Heart right ventricle (tissue), 12 donors: Measurements from ENCODE around the gene AOC3. TPM values are rescaled to one million over a fixed set of nuclear protein-coding genes. Genes with fewer than 3 reads are reported as not detected.

Experiments
- microRNA-seq, 2 donors: library from miRNA; unstranded; fragments of <30 nt; microRNA quantifications; one replicate each; pipeline ENCODE4 v1.2.0, GENCODE V29; 2021
- polyA plus RNA-seq, 2 donors: library from polyadenylated mRNA; stranded (reverse); fragments of 200-250 nt; gene quantifications; one replicate each; pipeline ENCODE4 v1.2.3, GENCODE V29; 2013
- total RNA-seq, 10 donors: library from RNA; stranded (reverse); fragmentation: NEBNext Ultra II Directional in 3 of 10; extraction: Animal tissue kit (Norgen Biotek cat#: 25700) in 3 of 10; gene quantifications; one replicate each; pipeline versions ENCODE4 v1.2.1 to v1.2.4, GENCODE V29; 2021 to 2023
- donor health status: ischemic (EF 13 %, LVEDD 7.1; RV severe dilation, severe dysfunction).
- donor health status: healthy with polysubstance abuse.
- donor health status: DM: no; HTN: yes; CAD: no.
- donor health status: DM: no; HTN: no; CAD: no.
- donor health status: ischemic (EF 25% LVEDD 6.9; RV normal size, moderate dysfunction).
- donor health status: ischemic (EF 25% LVEDD 5.7; RV mildly dilated, moderate dysfunction).
- donor health status: healthy.
- donor health status: nonischemic (EF 11% LVEDD 7.7; RV severe dilation, severe dysfunction).
- donor health status: DM: yes; HTN: yes; CAD: no.
- donor health status: PGD.
- donor health status: ischemic (EF 29% LVEDD 5.4; RV normal size, mild dysfunction).
- donor health status: nonischemic (EF 23%, LVEDD 6.1; RV moderate dilation, normal function).

AOC3 gene
- total and polyA plus RNA-seq, 12 donors, result 4.7 to 19.0 (median 11.5) TPM

Small RNA genes lying within 50 kb of the gene (microRNA-seq; reads per million reads assigned to microRNA genes)
- 0 to 0.51 reads per million in 2 donors for gene MIR6781

Other genes starting within 250 kb of the AOC3 start
- gene RETREG3, start 241.8 kb upstream of the AOC3 start, total RNA-seq, result 10 to 100 TPM; 18.5 to 29.9 (median 25.2) TPM
- gene RETREG3, start 241.8 kb upstream of the AOC3 start, polyA plus RNA-seq, result 10 to 100 TPM in 1 of 2 donors, 1 to 10 TPM in 1; 9.8 to 16.1 TPM
- gene TUBG1, start 241.5 kb upstream of the AOC3 start, total RNA-seq, result 10 to 100 TPM; 28.2 to 59.8 (median 43.7) TPM
- 100 to 1,000 TPM in 1 of 2 donors, 10 to 100 TPM in 1; 33.9 to 107 TPM for gene TUBG1, start 241.5 kb upstream of the AOC3 start, polyA plus RNA-seq
- gene TUBG2, start 191.9 kb upstream of the AOC3 start, total RNA-seq, result 10 to 100 TPM; 10.6 to 20.4 (median 14.7) TPM
- 10 to 100 TPM in 1 of 2 donors, 1 to 10 TPM in 1; 9.8 to 21.3 TPM for gene TUBG2, start 191.9 kb upstream of the AOC3 start, polyA plus RNA-seq
- gene PLEKHH3, start 174.2 kb upstream of the AOC3 start, total RNA-seq, result 10 to 100 TPM; 12.8 to 34.8 (median 22.0) TPM
- gene PLEKHH3, start 174.2 kb upstream of the AOC3 start, polyA plus RNA-seq, result 10 to 100 TPM; 23.6 to 42.1 TPM
- 1 to 10 TPM; 1.0 to 4.8 (median 1.7) TPM for gene CCR10, start 169.4 kb upstream of the AOC3 start, total RNA-seq
- 1 to 10 TPM; 1.5 to 3.8 TPM for gene CCR10, start 169.4 kb upstream of the AOC3 start, polyA plus RNA-seq
- gene CNTNAP1, start 168.7 kb upstream of the AOC3 start, total RNA-seq, result 10 to 100 TPM in 2 of 10 donors, 1 to 10 TPM in 8; 2.2 to 28.3 (median 3.5) TPM
- gene CNTNAP1, start 168.7 kb upstream of the AOC3 start, polyA plus RNA-seq, result 1 to 10 TPM; 2.3 to 9.6 TPM
- 10 to 100 TPM; 31.7 to 50.5 (median 46.3) TPM for gene EZH1, start 106.2 kb upstream of the AOC3 start, total RNA-seq
- gene EZH1, start 106.2 kb upstream of the AOC3 start, polyA plus RNA-seq, result 10 to 100 TPM; 16.0 to 33.8 TPM
- gene RAMP2, start 90.0 kb upstream of the AOC3 start, total RNA-seq, result 10 to 100 TPM; 32.1 to 54.8 (median 38.2) TPM
- gene RAMP2, start 90.0 kb upstream of the AOC3 start, polyA plus RNA-seq, result 100 to 1,000 TPM in 1 of 2 donors, 10 to 100 TPM in 1; 46.4 to 105 TPM
- gene VPS25, start 77.8 kb upstream of the AOC3 start, total RNA-seq, result 10 to 100 TPM; 33.3 to 47.4 (median 37.3) TPM
- gene VPS25, start 77.8 kb upstream of the AOC3 start, polyA plus RNA-seq, result 10 to 100 TPM; 28.0 to 80.9 TPM
- under 1 TPM in 1 of 10 donors, not detected in 9; 0.14 TPM for gene WNK4, start 70.6 kb upstream of the AOC3 start, total RNA-seq
- gene WNK4, start 70.6 kb upstream of the AOC3 start, polyA plus RNA-seq, result under 1 TPM; 0.03 to 0.07 TPM
- 10 to 100 TPM; 56.1 to 85.7 (median 72.1) TPM for gene COA3, start 52.5 kb upstream of the AOC3 start, total RNA-seq
- gene COA3, start 52.5 kb upstream of the AOC3 start, polyA plus RNA-seq, result 100 to 1,000 TPM in 1 of 2 donors, 10 to 100 TPM in 1; 91.2 to 142 TPM
- gene CNTD1, start 52.3 kb upstream of the AOC3 start, total RNA-seq, result under 1 TPM in 3 of 10 donors, not detected in 7; 0.11 to 0.42 (median 0.39) TPM
- under 1 TPM; 0.20 to 0.29 TPM for gene CNTD1, start 52.3 kb upstream of the AOC3 start, polyA plus RNA-seq
- gene BECN1, start 26.9 kb upstream of the AOC3 start, total RNA-seq, result 10 to 100 TPM; 71.1 to 87.8 (median 78.3) TPM
- gene BECN1, start 26.9 kb upstream of the AOC3 start, polyA plus RNA-seq, result 10 to 100 TPM; 25.2 to 54.8 TPM
- gene PSME3, start 17.8 kb upstream of the AOC3 start, total RNA-seq, result 10 to 100 TPM; 52.1 to 87.4 (median 70.3) TPM
- gene PSME3, start 17.8 kb upstream of the AOC3 start, polyA plus RNA-seq, result 100 to 1,000 TPM in 1 of 2 donors, 10 to 100 TPM in 1; 26.0 to 103 TPM
- under 1 TPM; 0.14 to 0.72 (median 0.45) TPM for gene AOC2, start 6.6 kb upstream of the AOC3 start, total RNA-seq
- under 1 TPM; 0.51 to 0.54 TPM for gene AOC2, start 6.6 kb upstream of the AOC3 start, polyA plus RNA-seq
- not detected for gene G6PC1, start 49.6 kb downstream of the AOC3 start, total RNA-seq
- gene G6PC1, start 49.6 kb downstream of the AOC3 start, polyA plus RNA-seq, result not detected
- 10 to 100 TPM; 20.0 to 34.7 (median 28.9) TPM for gene AARSD1, start 113.3 kb downstream of the AOC3 start, total RNA-seq
- 100 to 1,000 TPM in 1 of 2 donors, 10 to 100 TPM in 1; 55.8 to 125 TPM for gene AARSD1, start 113.3 kb downstream of the AOC3 start, polyA plus RNA-seq
- gene PTGES3L, start 128.9 kb downstream of the AOC3 start, total RNA-seq, result 10 to 100 TPM; 35.0 to 58.8 (median 40.5) TPM
- gene PTGES3L, start 128.9 kb downstream of the AOC3 start, polyA plus RNA-seq, result 10 to 100 TPM; 33.9 to 45.3 TPM
- 10 to 100 TPM in 9 of 10 donors, 1 to 10 TPM in 1; 7.5 to 21.0 (median 11.6) TPM for gene RUNDC1, start 129.4 kb downstream of the AOC3 start, total RNA-seq
- gene RUNDC1, start 129.4 kb downstream of the AOC3 start, polyA plus RNA-seq, result 10 to 100 TPM in 1 of 2 donors, 1 to 10 TPM in 1; 5.6 to 10.2 TPM
- 100 to 1,000 TPM; 388 to 841 (median 519) TPM for gene RPL27, start 147.2 kb downstream of the AOC3 start, total RNA-seq
- gene RPL27, start 147.2 kb downstream of the AOC3 start, polyA plus RNA-seq, result 1,000 to 10,000 TPM; 1,760 to 2,790 TPM
- gene IFI35, start 155.6 kb downstream of the AOC3 start, total RNA-seq, result 10 to 100 TPM in 6 of 10 donors, 1 to 10 TPM in 4; 7.0 to 61.6 (median 13.2) TPM
- 10 to 100 TPM; 13.0 to 26.0 TPM for gene IFI35, start 155.6 kb downstream of the AOC3 start, polyA plus RNA-seq
- gene VAT1, start 171.2 kb downstream of the AOC3 start, total RNA-seq, result 10 to 100 TPM; 48.5 to 99.2 (median 70.8) TPM
- gene VAT1, start 171.2 kb downstream of the AOC3 start, polyA plus RNA-seq, result 10 to 100 TPM; 54.6 to 66.5 TPM
- 1 to 10 TPM in 1 of 10 donors, under 1 TPM in 9; 0.16 to 2.3 (median 0.51) TPM for gene RND2, start 174.0 kb downstream of the AOC3 start, total RNA-seq
- under 1 TPM; 0.14 to 0.95 TPM for gene RND2, start 174.0 kb downstream of the AOC3 start, polyA plus RNA-seq